ENCODE results near the gene ADD3. TPM values are rescaled to one million over a fixed set of nuclear protein-coding genes. Genes with fewer than 3 reads are reported as not detected.

ADD3 gene
- total RNA-seq, 1 donor from 2014 or later, result 94.6 TPM

- Histone ChIP-seq H3K4me1 (peaks cover 62% of the 10 kb centered on the region), H3K27ac (no peak overlapping the region), H3K36me3 (no peaks in the 10 kb centered on the region), H3K4me3 (no peak overlapping the region), H3K9me3 (no peaks in the 10 kb centered on the region), H3K27me3 (ENCODE audit: low read depth) (no peaks in the 10 kb centered on the region)
- ATAC-seq, result peak; percentile 31 to 35
- intact Hi-C loops (cut with DNase I), result no loop called here
- DNase-seq, result no peak
- TF ChIP-seq, protein P1, sequence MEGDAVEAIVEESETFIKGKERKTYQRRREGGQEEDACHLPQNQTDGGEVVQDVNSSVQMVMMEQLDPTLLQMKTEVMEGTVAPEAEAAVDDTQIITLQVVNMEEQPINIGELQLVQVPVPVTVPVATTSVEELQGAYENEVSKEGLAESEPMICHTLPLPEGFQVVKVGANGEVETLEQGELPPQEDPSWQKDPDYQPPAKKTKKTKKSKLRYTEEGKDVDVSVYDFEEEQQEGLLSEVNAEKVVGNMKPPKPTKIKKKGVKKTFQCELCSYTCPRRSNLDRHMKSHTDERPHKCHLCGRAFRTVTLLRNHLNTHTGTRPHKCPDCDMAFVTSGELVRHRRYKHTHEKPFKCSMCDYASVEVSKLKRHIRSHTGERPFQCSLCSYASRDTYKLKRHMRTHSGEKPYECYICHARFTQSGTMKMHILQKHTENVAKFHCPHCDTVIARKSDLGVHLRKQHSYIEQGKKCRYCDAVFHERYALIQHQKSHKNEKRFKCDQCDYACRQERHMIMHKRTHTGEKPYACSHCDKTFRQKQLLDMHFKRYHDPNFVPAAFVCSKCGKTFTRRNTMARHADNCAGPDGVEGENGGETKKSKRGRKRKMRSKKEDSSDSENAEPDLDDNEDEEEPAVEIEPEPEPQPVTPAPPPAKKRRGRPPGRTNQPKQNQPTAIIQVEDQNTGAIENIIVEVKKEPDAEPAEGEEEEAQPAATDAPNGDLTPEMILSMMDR (IDR thresholded peaks at IDR 0.05), result no peak
Measured at GRCh38 chr10:110013630-110014293, 6.0 kb downstream of the ADD3 start.

GRCh38 chr10:110016039-110016438, 8.3 kb downstream of the ADD3 start:
- Histone ChIP-seq H3K4me1 (peaks cover 42% of the 10 kb centered on the region), H3K4me3 (no peak overlapping the region), H3K9me3 (no peaks in the 10 kb centered on the region), H3K27ac (no peak overlapping the region), H3K36me3 (no peaks in the 10 kb centered on the region), H3K27me3 (ENCODE audit: low read depth) (no peaks in the 10 kb centered on the region)
- ATAC-seq (no peak), DNase-seq (no peak)
- intact Hi-C loops (cut with DNase I), result no loop called here
- TF ChIP-seq, protein P1 (IDR thresholded peaks at IDR 0.05), result no peak

- H3K27ac ChIP-seq, result peak overlapping the region; percentile 44
- H3K4me3 ChIP-seq, result no peak overlapping the region
- ATAC-seq, result no peak
- H3K9me3 ChIP-seq, result no peaks in the 10 kb centered on the region
- no peak for DNase-seq
- peaks cover 33% of the 10 kb centered on the region for H3K4me1 ChIP-seq
- intact Hi-C loops (cut with DNase I), result no loop called here
- TF ChIP-seq, protein P1 (IDR thresholded peaks at IDR 0.05), result no peak
- no peaks in the 10 kb centered on the region for H3K27me3 ChIP-seq (ENCODE audit: low read depth)
- no peaks in the 10 kb centered on the region for H3K36me3 ChIP-seq
Measured at GRCh38 chr10:110017052-110017451, 9.3 kb downstream of the ADD3 start.

- Histone ChIP-seq H3K9me3 (no peaks in the 10 kb centered on the region), H3K4me3 (no peak overlapping the region), H3K4me1 (peaks cover 34% of the 10 kb centered on the region), H3K27me3 (ENCODE audit: low read depth) (no peaks in the 10 kb centered on the region), H3K36me3 (no peaks in the 10 kb centered on the region), H3K27ac (no peak overlapping the region)
- DNase-seq, result no peak
- no peak for ATAC-seq
- intact Hi-C loops (cut with DNase I), result no loop called here
- TF ChIP-seq, protein P1 (IDR thresholded peaks at IDR 0.05), result no peak
Measured at GRCh38 chr10:110017907-110018306, 10.1 kb downstream of the ADD3 start.

GRCh38 chr10:110020265-110020664, 12.5 kb downstream of the ADD3 start:
- TF ChIP-seq, protein P1 (IDR thresholded peaks at IDR 0.05), result no peak
- H3K27me3 ChIP-seq (ENCODE audit: low read depth), result no peaks in the 10 kb centered on the region
- DNase-seq (no peak), ATAC-seq (no peak)
- no peak overlapping the region for H3K4me3 ChIP-seq
- no peaks in the 10 kb centered on the region for H3K36me3 ChIP-seq
- no peak overlapping the region for H3K27ac ChIP-seq
- H3K9me3 ChIP-seq, result no peaks in the 10 kb centered on the region
- intact Hi-C loops (cut with DNase I), result no loop called here
- H3K4me1 ChIP-seq, result peaks cover 41% of the 10 kb centered on the region

Measured in lower lobe of right lung (tissue), 2 donors.